ENCODE measurements around the gene CXCL5. TPM values are rescaled to one million over a fixed set of nuclear protein-coding genes. Genes with fewer than 3 reads are reported as not detected.

Gene CXCL5
- total and polyA plus RNA-seq, 10 of the 15 experiments (the other 5 are each of a cell fraction or from before 2014, with no cell fraction given), result not detected

DNA sequence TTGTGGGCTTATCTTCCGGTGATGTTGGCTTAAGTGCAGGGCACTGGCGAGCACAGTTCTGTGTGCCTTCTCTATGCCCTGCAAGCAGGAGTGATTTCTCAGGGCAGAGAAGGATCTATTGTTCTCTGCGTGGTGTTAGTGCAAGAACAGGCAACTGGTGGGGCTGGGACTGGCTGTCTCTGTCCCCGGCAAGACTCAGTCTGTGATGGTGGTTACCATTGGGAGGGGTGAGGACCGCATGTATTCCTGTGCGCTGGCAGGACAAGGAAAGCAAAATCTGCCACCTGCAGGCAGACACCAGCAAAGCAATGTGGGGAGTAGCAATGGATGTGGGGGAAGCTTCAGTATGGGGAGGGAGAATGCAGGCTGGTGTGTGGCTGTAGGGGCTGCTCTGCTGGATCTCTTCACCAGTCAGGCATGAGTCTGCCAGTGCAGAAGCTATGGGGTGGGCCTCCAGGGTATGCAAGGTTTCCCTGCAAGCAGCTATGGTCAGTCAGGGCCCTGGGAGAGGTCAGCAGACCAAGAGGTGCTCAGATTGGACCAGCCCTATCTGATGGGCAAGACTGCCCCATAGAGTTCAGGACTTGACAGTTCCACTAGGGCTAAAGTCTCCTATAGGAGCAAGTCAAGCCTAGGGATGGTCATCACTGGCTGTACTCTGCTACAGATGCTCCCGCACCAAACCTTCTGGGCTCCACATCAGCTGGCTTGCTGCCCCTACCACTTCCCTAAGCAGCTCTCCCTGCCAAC, 33.4 kb downstream of the CXCL5 start:
- DNase-seq (ENCODE audit: low read depth, low spot score) (no peak), FAIRE-seq (no peak), ATAC-seq (peak; percentile 64)
- WGBS (ENCODE audit: insufficient coverage, insufficient replicate concordance, low lambda C conversion rate, missing lambda C conversion rate), result 52% methylated on average over 7 of the region's 7 CpGs
- intact Hi-C loops (cut with micrococcal nuclease; ENCODE audit: unreplicated experiment), result loop anchor here (2.0 kb wide), 1 partner anchor 302 kb away; no protein-coding TSS in a partner anchor
- in situ Hi-C loops (cut with MboI), result no loop called here
- ChIA-PET RAD21 (ENCODE audit: unreplicated experiment) (no interaction called here), CTCF (interaction anchor here (0.9 to 1.4 kb wide), 5 partner anchors 22 to 303 kb away, joined by 3 to 5 read pairs (median 3); no protein-coding TSS in a partner anchor), SMC1A (ENCODE audit: uncharacterized antibody, unreplicated experiment) (interaction anchor here (0.9 to 1.4 kb wide), 3 partner anchors 170 to 305 kb away, joined by 3 to 4 read pairs (median 3); no protein-coding TSS in a partner anchor), POLR2A (no interaction called here)
- no peaks in the 10 kb centered on the region for H3K79me2 ChIP-seq (ENCODE audit: control insufficient read depth, insufficient read depth, low read length)
- H3K9me3 ChIP-seq (replicated peaks; ENCODE audit: control insufficient read depth, insufficient read depth, low read length), result no peaks in the 10 kb centered on the region; the same call in 2 of the 3 replicates
- no peak overlapping the region for H3K9ac ChIP-seq (ENCODE audit: control insufficient read depth, insufficient read depth, low read length)
- H3K4me3 ChIP-seq, result no peak overlapping the region
- no peak overlapping the region for H3K4me2 ChIP-seq (ENCODE audit: control insufficient read depth, insufficient read depth)
- no peak overlapping the region for H3K27ac ChIP-seq (ENCODE audit: control insufficient read depth, insufficient read depth)
- H3K4me1 ChIP-seq (ENCODE audit: control insufficient read depth, insufficient read depth, low read length), result no peaks in the 10 kb centered on the region
- BruUV-seq (replicated peaks), result no TSS peak
- H3K36me3 ChIP-seq (ENCODE audit: control insufficient read depth in 2 of 2, insufficient read depth in 2 of 2, low read length in 1 of 2), result no peaks in the 10 kb centered on the region
- no peaks in the 10 kb centered on the region; a peak in 1 of 4 replicates for H3K27me3 ChIP-seq (replicated peaks in 1 of 2; ENCODE audit: control insufficient read depth in 2 of 2, insufficient read depth in 2 of 2, low read length in 1 of 2)
- no peak for TF ChIP-seq NFIC (IDR thresholded peaks at IDR 0.05; ENCODE audit: low read depth, low read length)
- no peak for TF ChIP-seq CHD4 (IDR thresholded peaks at IDR 0.05)
- TF ChIP-seq, protein P1, sequence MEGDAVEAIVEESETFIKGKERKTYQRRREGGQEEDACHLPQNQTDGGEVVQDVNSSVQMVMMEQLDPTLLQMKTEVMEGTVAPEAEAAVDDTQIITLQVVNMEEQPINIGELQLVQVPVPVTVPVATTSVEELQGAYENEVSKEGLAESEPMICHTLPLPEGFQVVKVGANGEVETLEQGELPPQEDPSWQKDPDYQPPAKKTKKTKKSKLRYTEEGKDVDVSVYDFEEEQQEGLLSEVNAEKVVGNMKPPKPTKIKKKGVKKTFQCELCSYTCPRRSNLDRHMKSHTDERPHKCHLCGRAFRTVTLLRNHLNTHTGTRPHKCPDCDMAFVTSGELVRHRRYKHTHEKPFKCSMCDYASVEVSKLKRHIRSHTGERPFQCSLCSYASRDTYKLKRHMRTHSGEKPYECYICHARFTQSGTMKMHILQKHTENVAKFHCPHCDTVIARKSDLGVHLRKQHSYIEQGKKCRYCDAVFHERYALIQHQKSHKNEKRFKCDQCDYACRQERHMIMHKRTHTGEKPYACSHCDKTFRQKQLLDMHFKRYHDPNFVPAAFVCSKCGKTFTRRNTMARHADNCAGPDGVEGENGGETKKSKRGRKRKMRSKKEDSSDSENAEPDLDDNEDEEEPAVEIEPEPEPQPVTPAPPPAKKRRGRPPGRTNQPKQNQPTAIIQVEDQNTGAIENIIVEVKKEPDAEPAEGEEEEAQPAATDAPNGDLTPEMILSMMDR (IDR thresholded peaks at IDR 0.05 in 2 of 3, conservative IDR thresholded peaks at IDR 0.05 in 1 of 3; ENCODE audit: control insufficient read depth in 2 of 3, extremely low read depth in 1 of 3, insufficient read depth in 1 of 3, low read depth in 3 of 3, low read length in 3 of 3), result peak in 2 of 3 experiments; percentile 23 to 31; a peak in 2 of 6 replicates
- H2AFZ ChIP-seq (ENCODE audit: control insufficient read depth, low read depth, low read length), result no peak overlapping the region
- no peaks in the 10 kb centered on the region for H4K20me1 ChIP-seq (ENCODE audit: control insufficient read depth, insufficient read depth)

DNA sequence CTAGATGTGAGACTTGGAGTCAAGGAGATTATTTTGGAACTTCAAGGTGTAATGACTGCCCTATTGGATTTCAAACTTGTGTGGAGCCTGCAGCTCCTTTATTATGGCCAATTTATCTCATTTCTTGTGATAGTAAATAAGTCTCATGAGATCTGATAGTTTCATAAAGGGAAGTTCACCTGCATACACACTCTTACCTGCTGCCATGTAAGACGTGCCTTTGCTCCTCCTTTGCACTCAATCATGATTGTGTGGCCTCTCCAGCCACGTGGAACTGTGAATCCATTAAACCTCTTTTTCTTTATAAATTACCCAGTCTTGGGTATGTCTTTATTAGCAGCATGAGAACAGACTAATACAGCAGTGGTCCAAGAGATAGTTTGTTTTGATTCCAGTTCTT, 35.8 kb downstream of the CXCL5 start:
- Histone ChIP-seq H3K79me2 (ENCODE audit: control insufficient read depth, insufficient read depth, low read length) (no peaks in the 10 kb centered on the region), H3K27ac (ENCODE audit: control insufficient read depth, insufficient read depth) (no peak overlapping the region), H3K4me3 (no peak overlapping the region), H3K9ac (ENCODE audit: control insufficient read depth, insufficient read depth, low read length) (no peak overlapping the region), H2AFZ (ENCODE audit: control insufficient read depth, low read depth, low read length) (no peak overlapping the region), H3K27me3 (replicated peaks in 1 of 2; ENCODE audit: control insufficient read depth in 2 of 2, insufficient read depth in 2 of 2, low read length in 1 of 2) (no peaks in the 10 kb centered on the region), H3K9me3 (replicated peaks; ENCODE audit: control insufficient read depth, insufficient read depth, low read length) (no peaks in the 10 kb centered on the region; the same call in 2 of the 3 replicates), H3K4me2 (ENCODE audit: control insufficient read depth, insufficient read depth) (no peak overlapping the region), H3K4me1 (ENCODE audit: control insufficient read depth, insufficient read depth, low read length) (no peaks in the 10 kb centered on the region), H4K20me1 (ENCODE audit: control insufficient read depth, insufficient read depth) (no peaks in the 10 kb centered on the region), H3K36me3 (ENCODE audit: control insufficient read depth in 2 of 2, insufficient read depth in 2 of 2, low read length in 1 of 2) (no peaks in the 10 kb centered on the region)
- no TSS peak for BruUV-seq (replicated peaks)
- DNase-seq (ENCODE audit: low read depth, low spot score), result no peak
- in situ Hi-C loops (cut with MboI), result no loop called here
- SMC1A ChIA-PET (ENCODE audit: uncharacterized antibody, unreplicated experiment), result no interaction called here
- no peak for TF ChIP-seq ZZZ3 (IDR thresholded peaks at IDR 0.05; ENCODE audit: control insufficient read depth, insufficient read length, low read depth)
- TF ChIP-seq PAX8 (IDR thresholded peaks at IDR 0.05), result no peak
- no peak for TF ChIP-seq ZNF207 (IDR thresholded peaks at IDR 0.05; ENCODE audit: borderline replicate concordance)
- no peak for TF ChIP-seq BHLHE40 (IDR thresholded peaks at IDR 0.05; ENCODE audit: borderline replicate concordance in 1 of 2, low read depth in 2 of 2, low read length in 1 of 2)
- no peak for TF ChIP-seq TBL1XR1 (IDR thresholded peaks at IDR 0.05; ENCODE audit: low read depth, low read length)
- TF ChIP-seq RBBP5 (conservative IDR thresholded peaks at IDR 0.05), result no peak
- TF ChIP-seq TCF12 (IDR thresholded peaks at IDR 0.05; ENCODE audit: low read depth, low read length), result no peak
- no peak for TF ChIP-seq EP300 (IDR thresholded peaks at IDR 0.05; ENCODE audit: borderline replicate concordance in 1 of 2, control insufficient read depth in 1 of 2, low read depth in 2 of 2, low read length in 2 of 2)
- no peak for TF ChIP-seq PAX5 (IDR thresholded peaks at IDR 0.05; ENCODE audit: borderline replicate concordance, low read depth, low read length)
- no peak for TF ChIP-seq ZNF622 (IDR thresholded peaks at IDR 0.05)
- POLR2A ChIA-PET, result no interaction called here
- intact Hi-C loops (cut with micrococcal nuclease; ENCODE audit: unreplicated experiment), result no loop called here
- WGBS (ENCODE audit: insufficient coverage, insufficient replicate concordance, low lambda C conversion rate, missing lambda C conversion rate), result 11% methylated on average over 2 of the region's 2 CpGs
- CTCF ChIA-PET, result no interaction called here
- FAIRE-seq, result no peak
- ATAC-seq, result no peak
- RAD21 ChIA-PET (ENCODE audit: unreplicated experiment), result no interaction called here

Data from GM12878 (cell line).